IPS-20b (cell line): ENCODE data around the gene DHX16.
"Not testable (repeated sequence)": the region's sequence is repeated elsewhere in the genome, so short reads cannot be mapped to it uniquely, and the experiment has no call there.

Source experiments
- H3K27ac ChIP-seq: one replicate; pipeline ENCODE4 v1.5.1; 2013; ENCODE audit warnings: low read length
- H3K27me3 ChIP-seq: 2 replicates; pipeline ENCODE4 v1.6.1; 2013; ENCODE audit warnings: mild to moderate bottlenecking, low read length, inconsistent platforms; ENCODE audit not compliant: insufficient read depth
- H3K36me3 ChIP-seq: 2 replicates; pipeline ENCODE4 v1.6.1; 2013; ENCODE audit warnings: low read depth, mild to moderate bottlenecking, inconsistent platforms, low read length, moderate library complexity; ENCODE audit not compliant: insufficient read depth
- H3K4me1 ChIP-seq: 2 replicates; pipeline ENCODE4 v1.6.1; 2013; ENCODE audit warnings: mild to moderate bottlenecking, control low read depth, inconsistent platforms, low read length, moderate library complexity; ENCODE audit not compliant: insufficient read depth
- H3K4me3 ChIP-seq: 2 replicates; pipeline ENCODE4 v1.5.1; 2013; ENCODE audit warnings: mild to moderate bottlenecking, low read length, inconsistent platforms
- H3K9ac ChIP-seq: 2 replicates; pipeline ENCODE4 v1.6.1; 2013; ENCODE audit warnings: low read depth, mild to moderate bottlenecking, inconsistent platforms, low read length, moderate library complexity
- H3K9me3 ChIP-seq: 2 replicates; pipeline ENCODE4 v1.6.1; 2013; ENCODE audit warnings: mild to moderate bottlenecking, low read depth, low read length, inconsistent platforms; ENCODE audit not compliant: insufficient read depth

The DHX16 gene

DNA sequence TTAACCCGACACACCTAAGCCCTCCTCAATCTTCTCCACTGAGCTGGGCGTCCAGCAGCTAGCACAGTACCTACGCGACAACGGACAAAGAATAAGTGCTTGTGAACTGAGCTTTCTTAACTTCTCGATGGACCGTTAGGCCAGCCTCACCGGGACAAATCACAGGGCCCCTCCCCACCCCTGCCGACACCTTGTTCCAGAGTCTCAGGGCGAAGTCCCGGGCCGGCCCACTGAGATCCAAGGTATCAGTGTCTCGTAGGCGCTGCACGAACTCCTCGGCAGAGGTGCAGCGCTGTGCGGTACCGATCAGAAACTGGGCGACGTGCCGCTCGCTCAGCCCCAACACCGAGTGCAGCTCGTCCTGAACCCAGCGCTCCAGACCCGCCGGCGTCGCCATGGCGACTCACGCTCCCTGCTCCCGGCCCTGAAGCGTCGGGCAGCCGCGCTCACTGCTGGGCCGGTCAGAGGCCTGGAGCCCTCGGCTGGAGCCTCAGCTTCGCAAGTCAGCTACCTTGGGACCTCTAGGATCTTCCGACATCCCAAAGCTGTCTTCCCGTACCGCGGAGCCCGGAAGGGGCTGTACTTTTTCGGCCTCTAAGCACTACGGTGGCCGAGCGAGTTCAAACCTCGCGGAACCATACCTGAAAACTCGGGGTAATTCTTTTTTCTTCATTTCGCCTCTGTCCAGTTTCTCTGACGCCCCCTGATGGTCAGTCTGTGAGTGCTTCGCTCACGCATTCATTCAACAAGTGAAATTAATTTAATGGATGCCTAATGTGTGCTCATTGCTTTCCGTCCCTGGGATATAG, at the start of gene DHX16:
TSS of gene DHX16 (minus strand) at position 562 of the 809 bp plus-strand sequence. CDS start at position 397, 165 bp downstream.
- H3K9me3 ChIP-seq, result no peaks in the 10 kb centered on the region
- peaks cover 35% of the 10 kb centered on the region for H3K36me3 ChIP-seq
- peak within 1 kb of the TSS; percentile 85 for H3K9ac ChIP-seq
- H3K4me1 ChIP-seq, result no peaks in the 10 kb centered on the region
- H3K4me3 ChIP-seq, result peak within 1 kb of the TSS; percentile 96
- H3K27ac ChIP-seq, result no peak within 1 kb of the TSS
- no peaks in the 10 kb centered on the region for H3K27me3 ChIP-seq

DNA sequence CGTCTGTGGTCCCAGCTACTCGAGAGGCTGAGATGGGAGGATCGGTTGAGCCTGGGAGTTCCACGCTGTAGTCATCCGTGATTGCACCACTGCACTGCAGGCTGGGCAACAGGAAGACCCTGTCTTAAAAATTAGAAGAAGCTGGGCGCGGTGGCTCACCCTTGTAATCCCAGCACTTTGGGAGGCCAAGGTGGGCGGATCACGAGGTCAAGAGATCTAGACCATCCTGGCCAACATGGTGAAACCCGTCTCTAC, 49.1 kb upstream of the DHX16 start:
- H3K4me1 ChIP-seq, H3K27me3 ChIP-seq, H3K9me3 ChIP-seq: not testable (repeated sequence)
- peak overlapping the region; percentile 98 for H3K4me3 ChIP-seq
- peak overlapping the region; percentile 99 for H3K9ac ChIP-seq
- H3K36me3 ChIP-seq, result peaks cover 50% of the 10 kb centered on the region
- peak overlapping the region; percentile 56 for H3K27ac ChIP-seq

DNA sequence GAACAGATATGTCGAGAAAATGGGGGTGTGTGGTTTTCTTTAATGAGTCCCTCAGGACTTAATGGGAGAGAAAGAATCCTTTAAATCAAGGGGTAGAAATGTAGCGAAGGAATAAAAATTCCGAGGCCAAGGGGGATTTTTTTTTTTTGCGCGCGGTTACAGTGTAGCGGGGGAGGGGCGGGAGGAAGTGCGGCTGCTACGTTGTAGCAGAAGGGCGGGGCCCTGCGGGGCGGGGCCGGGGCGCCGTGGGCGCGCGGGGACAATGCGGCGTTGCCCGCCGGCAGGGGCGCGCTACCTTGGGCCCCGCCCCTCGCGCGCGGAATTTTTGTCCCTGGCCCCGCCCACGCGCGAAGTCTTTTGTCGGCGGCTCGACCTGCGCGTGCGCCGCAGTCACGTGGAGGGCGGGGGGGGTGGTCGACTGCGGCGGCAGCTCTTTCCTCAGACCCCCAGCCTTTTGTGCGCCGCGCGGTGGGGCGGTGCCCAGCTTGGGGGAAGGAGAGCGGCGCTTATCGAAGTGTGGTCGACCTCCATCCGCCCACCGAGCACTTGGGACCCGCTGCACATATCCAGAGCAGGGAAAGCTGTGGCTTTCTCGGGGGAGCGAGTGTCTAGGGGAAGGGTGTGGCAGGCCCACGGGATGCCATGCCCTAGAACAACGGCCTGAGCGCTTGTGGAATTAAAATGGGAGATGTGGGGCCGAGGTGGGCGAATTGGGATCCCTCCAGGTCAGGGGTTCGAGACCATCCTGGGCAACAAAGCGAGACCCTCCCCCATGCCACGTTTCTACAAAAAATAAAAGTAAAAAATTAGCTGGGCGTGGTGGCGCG, 48.6 kb upstream of the DHX16 start:
- Histone ChIP-seq H3K9me3 (no peaks in the 10 kb centered on the region), H3K9ac (peak overlapping the region; percentile 99), H3K36me3 (peaks cover 50% of the 10 kb centered on the region), H3K27me3 (no peaks in the 10 kb centered on the region), H3K4me3 (peak overlapping the region; percentile 98), H3K27ac (peak overlapping the region; percentile 80), H3K4me1 (peaks cover 9% of the 10 kb centered on the region)

DNA sequence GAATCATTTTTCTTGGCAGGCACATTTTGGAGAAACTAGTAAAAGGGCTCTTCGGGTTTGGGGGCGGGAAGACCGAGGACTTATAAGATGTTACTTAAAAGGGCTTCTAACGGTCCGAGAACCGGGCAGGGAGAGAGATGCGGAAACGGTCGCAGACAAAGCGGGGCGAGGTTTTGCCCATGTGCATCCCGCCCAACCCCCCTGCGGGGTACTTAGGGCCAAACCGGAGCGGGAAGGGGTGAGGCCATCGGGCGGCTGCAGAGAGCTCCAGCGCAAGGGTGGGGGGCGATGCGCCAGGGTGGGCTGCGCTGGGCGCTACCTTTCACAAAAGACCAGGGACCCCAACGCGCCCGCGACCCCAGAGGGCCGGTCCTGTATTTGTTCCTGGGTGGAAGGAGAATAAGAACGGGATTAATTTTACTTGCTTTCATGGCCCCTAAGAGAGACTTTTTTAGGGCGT, 48.0 kb upstream of the DHX16 start:
- Histone ChIP-seq H3K27me3 (no peaks in the 10 kb centered on the region), H3K36me3 (peaks cover 46% of the 10 kb centered on the region), H3K4me3 (peak overlapping the region; percentile 98), H3K27ac (peak overlapping the region; percentile 80), H3K9ac (peak overlapping the region; percentile 99), H3K4me1 (peaks cover 10% of the 10 kb centered on the region), H3K9me3 (no peaks in the 10 kb centered on the region)

DNA sequence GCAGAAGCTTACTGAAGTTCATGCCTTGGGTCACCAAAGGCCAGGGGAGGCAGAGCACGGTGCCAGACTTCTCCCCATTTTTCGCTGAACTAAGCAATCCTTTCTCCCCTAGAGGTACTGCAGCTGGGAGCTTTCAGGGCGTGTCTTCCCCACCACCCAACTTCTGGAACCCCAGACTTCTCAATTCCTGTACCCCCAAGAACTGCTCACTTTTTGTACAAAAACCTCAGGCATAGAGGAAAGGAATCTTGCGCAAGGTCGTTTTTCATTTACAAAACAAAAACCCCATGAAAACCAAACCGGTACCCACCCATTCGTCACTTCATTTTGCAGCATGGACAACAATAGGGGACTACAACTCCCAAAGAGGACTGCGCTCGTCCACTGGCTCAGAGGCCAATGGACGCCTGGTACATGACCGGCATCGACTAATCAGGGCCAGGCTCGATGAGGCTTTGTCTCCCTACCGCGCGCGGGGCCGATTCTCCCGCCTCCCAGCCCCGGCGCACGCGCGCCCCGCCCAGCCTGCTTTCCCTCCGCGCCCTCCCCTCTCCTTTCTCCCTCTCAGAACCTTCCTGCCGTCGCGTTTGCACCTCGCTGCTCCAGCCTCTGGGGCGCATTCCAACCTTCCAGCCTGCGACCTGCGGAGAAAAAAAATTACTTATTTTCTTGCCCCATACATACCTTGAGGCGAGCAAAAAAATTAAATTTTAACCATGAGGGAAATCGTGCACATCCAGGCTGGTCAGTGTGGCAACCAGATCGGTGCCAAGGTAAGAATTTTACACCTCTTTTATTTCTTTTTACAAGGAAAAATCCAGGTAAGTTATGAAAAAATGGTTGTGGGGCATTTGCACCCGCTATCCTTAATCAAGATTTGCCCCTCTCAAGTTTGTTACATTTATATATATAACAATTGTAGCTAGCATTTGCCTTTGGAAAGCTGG, 47.3 kb upstream of the DHX16 start, which contains the start of gene TUBB:
TSS of gene TUBB (plus strand) at position 562 of the 947 bp plus-strand sequence. CDS start at position 717, 155 bp downstream.
- Histone ChIP-seq H3K9me3 (no peaks in the 10 kb centered on the region), H3K9ac (peak within 1 kb of the TSS; percentile 99), H3K27me3 (no peaks in the 10 kb centered on the region), H3K4me1 (peaks cover 10% of the 10 kb centered on the region), H3K36me3 (peaks cover 40% of the 10 kb centered on the region), H3K4me3 (peak within 1 kb of the TSS; percentile 98), H3K27ac (peak within 1 kb of the TSS; percentile 91)

DNA sequence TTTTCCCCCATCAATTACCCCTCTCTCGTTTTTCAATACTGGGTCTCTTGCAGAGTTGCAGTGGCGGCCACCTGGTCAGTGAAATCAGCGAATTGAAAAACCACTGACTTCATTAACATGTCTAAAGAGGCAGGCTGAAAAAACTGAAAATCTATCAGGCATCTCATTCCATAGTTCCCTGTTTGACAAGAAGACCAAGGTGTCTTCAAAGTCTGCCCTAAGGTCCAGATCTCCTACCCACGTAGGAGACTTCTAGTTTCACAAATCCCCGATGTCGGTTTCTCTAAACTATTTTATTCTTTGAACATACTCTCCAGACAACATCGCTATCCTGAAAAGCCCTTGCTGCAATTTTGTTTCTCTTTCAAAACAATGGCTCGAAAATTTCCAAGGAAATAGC, 46.5 kb upstream of the DHX16 start:
- peaks cover 10% of the 10 kb centered on the region for H3K4me1 ChIP-seq
- peaks cover 40% of the 10 kb centered on the region for H3K36me3 ChIP-seq
- peak overlapping the region; percentile 64 for H3K4me3 ChIP-seq

DNA sequence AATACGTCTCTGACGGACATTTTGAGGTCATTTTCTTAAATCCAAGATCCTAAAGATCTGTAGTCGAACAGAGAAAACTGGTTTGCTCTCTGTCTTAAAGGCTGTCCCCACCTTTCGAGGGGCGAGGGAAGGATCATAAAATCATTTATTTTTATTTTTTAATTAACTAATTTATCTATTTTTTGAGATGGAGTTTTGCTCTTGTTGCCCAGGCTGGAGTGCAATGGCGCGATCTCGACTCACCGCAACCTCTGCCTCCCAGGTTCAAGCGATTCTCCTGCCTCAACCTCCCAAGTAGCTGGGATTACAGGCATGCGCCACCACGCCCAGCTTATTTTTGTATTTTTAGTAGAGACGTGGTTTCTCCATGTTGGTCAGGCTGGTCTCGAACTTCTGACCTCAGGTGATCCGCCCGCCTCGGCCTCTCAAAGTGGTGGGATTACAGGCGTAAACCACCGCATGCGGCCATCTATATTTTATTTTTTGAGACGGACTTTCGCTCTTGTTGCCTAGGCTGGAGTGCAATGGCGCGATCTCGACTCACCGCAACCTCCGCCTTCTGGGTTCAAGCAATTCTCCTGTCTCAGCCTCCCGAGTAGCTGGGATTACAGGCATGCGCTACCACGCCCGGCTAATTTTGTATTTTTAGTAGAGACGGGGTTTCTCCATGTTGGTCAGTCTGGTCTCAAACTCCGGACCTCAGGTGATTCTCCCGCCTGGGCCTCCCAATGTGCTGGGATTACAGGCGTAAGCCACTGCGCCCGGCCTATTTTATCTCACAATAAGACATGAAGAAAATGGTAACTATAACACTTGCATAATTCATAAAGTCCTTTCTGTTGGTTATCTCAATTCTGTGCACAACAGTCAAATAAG, 45.3 kb upstream of the DHX16 start:
- H3K4me1 ChIP-seq, H3K9me3 ChIP-seq, H3K27me3 ChIP-seq: not testable (repeated sequence)
- H3K27ac ChIP-seq, result peak overlapping the region; percentile 75
- peak overlapping the region; percentile 95 for H3K9ac ChIP-seq
- peak overlapping the region; percentile 64 for H3K4me3 ChIP-seq
- H3K36me3 ChIP-seq, result peaks cover 40% of the 10 kb centered on the region

More for the DNA sequence above, 46.5 kb upstream of the DHX16 start:
- peak overlapping the region; percentile 91 for H3K27ac ChIP-seq
- H3K27me3 ChIP-seq, result no peaks in the 10 kb centered on the region
- H3K9me3 ChIP-seq, result no peaks in the 10 kb centered on the region
- peak overlapping the region; percentile 95 for H3K9ac ChIP-seq

DNA sequence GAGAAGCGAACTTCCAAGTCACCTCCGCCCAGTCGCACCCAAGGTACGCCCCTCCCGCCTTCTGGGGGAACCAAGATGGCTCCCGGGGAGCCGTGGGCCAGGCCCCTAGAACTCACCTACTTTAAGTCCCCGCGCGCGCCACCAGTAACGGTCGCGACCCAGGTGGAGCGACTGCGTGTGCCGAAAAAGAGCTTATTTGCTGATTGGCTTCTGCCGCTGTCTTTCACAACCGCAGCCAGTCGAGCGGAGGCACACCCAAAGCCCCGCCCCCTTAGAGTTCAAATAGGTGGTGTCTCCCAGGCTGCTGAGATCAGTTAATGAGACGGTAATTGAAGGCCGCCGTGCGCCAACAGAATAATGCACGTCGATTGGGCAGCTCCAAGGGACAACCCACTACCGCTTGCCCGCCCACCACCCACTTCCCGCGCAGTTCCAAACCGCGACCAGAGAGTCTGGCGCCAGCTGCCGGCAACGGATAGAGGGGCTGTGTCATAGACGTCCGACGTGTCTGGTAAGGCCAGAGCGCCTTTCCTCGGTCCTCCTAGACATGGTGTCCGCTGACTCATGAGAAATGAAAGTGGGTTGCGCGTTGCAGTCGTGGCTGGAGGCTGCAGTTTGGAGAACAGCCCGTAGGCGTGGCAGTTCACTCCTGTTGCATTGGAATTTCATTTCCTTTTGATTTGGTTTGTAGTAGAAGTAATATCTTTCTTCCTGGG, 44.5 kb upstream of the DHX16 start, which contains the start of gene MDC1:
TSS of gene MDC1 (minus strand) at position 153 of the 716 bp plus-strand sequence. CDS start 2,106 bp downstream, outside the sequence.
- Histone ChIP-seq H3K9ac (peak within 1 kb of the TSS; percentile 95), H3K27ac (peak within 1 kb of the TSS; percentile 75), H3K9me3 (no peaks in the 10 kb centered on the region), H3K4me3 (peak within 1 kb of the TSS; percentile 64), H3K36me3 (peaks cover 40% of the 10 kb centered on the region), H3K27me3 (no peaks in the 10 kb centered on the region), H3K4me1 (peaks cover 5% of the 10 kb centered on the region; the same call in 1 of the 2 replicates)

DNA sequence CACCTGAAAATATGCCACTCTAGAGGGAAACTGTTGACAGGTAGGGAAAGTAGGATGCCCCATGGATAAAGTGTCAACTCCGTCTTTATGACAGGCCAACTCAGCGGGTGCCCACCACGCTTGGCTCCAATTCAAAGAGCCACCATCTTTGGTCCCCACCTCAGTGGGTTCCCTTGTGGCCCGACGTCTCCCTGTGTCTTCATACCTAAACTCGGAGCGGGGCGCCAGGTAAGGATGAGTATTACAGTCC, 44.0 kb upstream of the DHX16 start:
- H3K27me3 ChIP-seq, result no peaks in the 10 kb centered on the region
- H3K9me3 ChIP-seq, result no peaks in the 10 kb centered on the region
- peak overlapping the region; percentile 64 for H3K4me3 ChIP-seq
- peaks cover 5% of the 10 kb centered on the region; the same call in 1 of the 2 replicates for H3K4me1 ChIP-seq
- peak overlapping the region; percentile 31 for H3K27ac ChIP-seq
- H3K36me3 ChIP-seq, result peaks cover 40% of the 10 kb centered on the region
- peak overlapping the region; percentile 95; the same call in 1 of the 2 replicates for H3K9ac ChIP-seq

DNA sequence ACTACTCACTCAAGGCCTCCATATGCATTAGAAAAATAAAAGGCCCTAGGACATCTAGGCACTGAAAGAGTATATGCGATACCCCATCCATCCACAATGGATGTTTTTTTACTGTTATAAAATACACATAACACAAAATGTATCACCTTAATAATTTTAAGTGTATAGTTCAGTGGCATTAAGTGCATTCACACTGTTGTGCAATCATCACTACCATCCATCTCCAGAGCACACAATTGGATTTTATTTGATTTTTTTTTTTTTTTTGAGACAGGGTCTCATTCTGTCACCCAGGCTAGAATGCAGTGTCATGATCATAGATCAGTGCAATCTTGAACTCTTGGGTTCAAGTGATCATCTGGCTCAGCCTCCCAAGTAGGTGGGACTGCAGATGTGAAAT, 41.5 kb upstream of the DHX16 start:
- H3K4me3 ChIP-seq, result no peak overlapping the region
- no peak overlapping the region for H3K9ac ChIP-seq
- H3K27ac ChIP-seq, result no peak overlapping the region
- H3K36me3 ChIP-seq, result peaks cover 56% of the 10 kb centered on the region
- no peaks in the 10 kb centered on the region for H3K9me3 ChIP-seq
- H3K4me1 ChIP-seq, result peaks cover 5% of the 10 kb centered on the region; the same call in 1 of the 2 replicates
- H3K27me3 ChIP-seq, result no peaks in the 10 kb centered on the region
